CD4-positive, alpha-beta T cell (primary cell): ENCODE results near the gene CEACAM16. TPM values are rescaled to one million over a fixed set of nuclear protein-coding genes. Genes with fewer than 3 reads are reported as not detected.

Experiments used
- ATAC-seq: fragments of 200-7000 bp; cut with Tn5 transposase; one replicate; pipeline ENCODE4 v1.10.0; 2022; ENCODE audit warnings: mild to moderate bottlenecking; ENCODE audit not compliant: poor library complexity
- CTCF ChIA-PET: fragments of 350-600 bp; sonication (Branson Sonifier 250); formaldehyde crosslinking; loops from one replicate; lab custom pipeline; 2021; ENCODE audit warnings: antibody characterized with exemption, inconsistent platforms; lab: Charles Lee
- POLR2A ChIA-PET: fragments of 350-600 bp; sonication (Branson Sonifier 250); formaldehyde crosslinking; loops from one replicate; lab custom pipeline; 2021; ENCODE audit warnings: antibody characterized with exemption, inconsistent platforms; lab: Charles Lee
- DNase-seq, 14 experiments: peaks; one replicate each; pipeline ENCODE4 v3.0.0-alpha.2; 2013 to 2020; ENCODE audit warnings: mixed read lengths in 2 of 14
- H3K27ac ChIP-seq, 2 donors: one replicate each; pipeline versions ENCODE4 v1.5.1 to v1.7.0; 2013; ENCODE audit warnings: low read length in 2 of 2, low read depth in 1 of 2, mild to moderate bottlenecking in 1 of 2
- H3K27me3 ChIP-seq, 2 experiments: 1 replicate in 1 of 2; 2 replicates in 1 of 2; pipeline versions ENCODE4 v1.6.1 to v1.7.0; 2013; ENCODE audit warnings: low read length in 2 of 2, control low read depth in 1 of 2, mild to moderate bottlenecking in 1 of 2, moderate library complexity in 1 of 2; ENCODE audit not compliant: insufficient read depth in 2 of 2, control insufficient read depth in 1 of 2
- H3K36me3 ChIP-seq: one replicate; pipeline ENCODE4 v1.6.1; 2013; ENCODE audit warnings: low read length, control low read depth; ENCODE audit not compliant: insufficient read depth
- H3K4me1 ChIP-seq: one replicate; pipeline ENCODE4 v1.6.1; 2013; ENCODE audit warnings: low read length, control low read depth; ENCODE audit not compliant: insufficient read depth
- H3K4me3 ChIP-seq: one replicate; pipeline ENCODE4 v1.5.1; 2013; ENCODE audit warnings: mild to moderate bottlenecking, low read length, moderate library complexity
- H3K9me3 ChIP-seq, 2 experiments: 1 replicate in 1 of 2; 2 replicates in 1 of 2; pipeline versions ENCODE4 v1.6.1 to v1.7.0; 2013; ENCODE audit warnings: low read length in 2 of 2, mild to moderate bottlenecking in 2 of 2, control low read depth in 1 of 2, moderate library complexity in 1 of 2; ENCODE audit not compliant: control insufficient read depth in 1 of 2, insufficient read depth in 1 of 2
- H3K27ac Mint-ChIP-seq: one replicate; pipeline ENCODE4 v1.8.0; 2020; ENCODE audit warnings: mixed read lengths
- H3K27me3 Mint-ChIP-seq: one replicate; pipeline ENCODE4 v1.8.0; 2021; ENCODE audit warnings: mixed read lengths
- H3K36me3 Mint-ChIP-seq: one replicate; pipeline ENCODE4 v1.8.0; 2021; ENCODE audit warnings: low read depth, mixed read lengths
- H3K4me1 Mint-ChIP-seq: one replicate; pipeline ENCODE4 v1.8.0; 2021; ENCODE audit warnings: low read depth, mixed read lengths
- H3K4me3 Mint-ChIP-seq: one replicate; pipeline ENCODE4 v1.8.0; 2020; ENCODE audit warnings: mild to moderate bottlenecking, mixed read lengths
- H3K9me3 Mint-ChIP-seq: one replicate; pipeline ENCODE4 v1.8.0; 2020; ENCODE audit warnings: mixed read lengths
- CTCF ChIP-seq: fragments of 200-600 bp; IDR thresholded peaks from one replicate; pipeline ENCODE4 v1.8.0; 2022; ENCODE audit warnings: antibody characterized with exemption, mild to moderate bottlenecking
- intact Hi-C, 2 experiments: fragments of 100-400 bp; cut with DNase I in 1 of 2; cut with micrococcal nuclease in 1 of 2; formaldehyde crosslinking; loops; one replicate each; pipeline versions ENCODE4 v1.15.1 to v1.9.0; 2023 to 2025; cut with DNase I, micrococcal nuclease
- total RNA-seq, 174 experiments: library from RNA in 2 of 174; stranded (reverse) in 2 of 174; gene quantifications; one replicate each; pipeline ENCODE4 v1.2.3 and lab custom pipeline; 2021 to 2026

The CEACAM16 gene
- total RNA-seq, 2 experiments from 2014 or later: not detected

GRCh38 chr19:44754750-44755080, 55.8 kb downstream of the CEACAM16 start:
- Histone ChIP-seq H3K9me3 (no peaks in the 10 kb centered on the region), H3K4me1 (peaks cover 90% of the 10 kb centered on the region), H3K36me3 (peaks cover 55% of the 10 kb centered on the region), H3K27ac (peak overlapping the region; percentile 87 to 95), H3K27me3 (no peaks in the 10 kb centered on the region), H3K4me3 (peak overlapping the region; percentile 67)
- TF ChIP-seq CTCF: no peak
- peaks cover 70% of the 10 kb centered on the region for H3K4me1 Mint-ChIP-seq
- POLR2A ChIA-PET: interaction anchor here (0.8 kb wide), 1 partner anchor 16 kb away, joined by 4 read pairs; no protein-coding TSS in a partner anchor
- H3K4me3 Mint-ChIP-seq: peak overlapping the region; percentile 98
- peaks cover 61% of the 10 kb centered on the region for H3K36me3 Mint-ChIP-seq
- CTCF ChIA-PET: interaction anchor here (1.3 to 2.7 kb wide), 3 partner anchors 16 to 31 kb away, joined by 6 to 31 read pairs (median 28); no protein-coding TSS in a partner anchor
- ATAC-seq: no peak
- peak overlapping the region; percentile 99 for H3K27ac Mint-ChIP-seq
- H3K27me3 Mint-ChIP-seq: no peaks in the 10 kb centered on the region
- H3K9me3 Mint-ChIP-seq: no peaks in the 10 kb centered on the region
- intact Hi-C loops: loop anchor here in 1 of 2 experiments (2.0 kb wide), 1 partner anchor 14 kb away; no protein-coding TSS in a partner anchor
- DNase-seq: no peak

GRCh38 chr19:44755219-44755618, 56.3 kb downstream of the CEACAM16 start:
- Histone ChIP-seq H3K9me3 (no peaks in the 10 kb centered on the region), H3K27ac (peak overlapping the region; percentile 87 to 95), H3K36me3 (peaks cover 58% of the 10 kb centered on the region), H3K4me1 (peaks cover 85% of the 10 kb centered on the region), H3K27me3 (no peaks in the 10 kb centered on the region), H3K4me3 (peak overlapping the region; percentile 67)
- H3K36me3 Mint-ChIP-seq: peaks cover 66% of the 10 kb centered on the region
- no peak for ATAC-seq
- intact Hi-C loops: loop anchor here in 1 of 2 experiments (2.0 kb wide), 1 partner anchor 14 kb away; no protein-coding TSS in a partner anchor
- peak overlapping the region; percentile 98 for H3K4me3 Mint-ChIP-seq
- ChIA-PET CTCF (interaction anchor here (0.7 to 1.3 kb wide), 2 partner anchors 31 to 66 kb away, joined by 3 to 6 read pairs; no protein-coding TSS in a partner anchor), POLR2A (interaction anchor here (0.6 kb wide), 1 partner anchor 30 kb away, joined by 3 read pairs; no protein-coding TSS in a partner anchor)
- peak overlapping the region; percentile 99 for H3K27ac Mint-ChIP-seq
- TF ChIP-seq CTCF: no peak
- H3K4me1 Mint-ChIP-seq: peaks cover 70% of the 10 kb centered on the region
- no peak for DNase-seq
- H3K27me3 Mint-ChIP-seq: no peaks in the 10 kb centered on the region
- H3K9me3 Mint-ChIP-seq: no peaks in the 10 kb centered on the region

- Mint-ChIP-seq H3K4me1 (peaks cover 70% of the 10 kb centered on the region), H3K27ac (peak overlapping the region; percentile 99), H3K9me3 (no peaks in the 10 kb centered on the region), H3K4me3 (peak overlapping the region; percentile 66), H3K27me3 (no peaks in the 10 kb centered on the region), H3K36me3 (peaks cover 66% of the 10 kb centered on the region)
- no peak for DNase-seq
- POLR2A ChIA-PET: no interaction called here
- Histone ChIP-seq H3K4me1 (peaks cover 85% of the 10 kb centered on the region), H3K36me3 (peaks cover 55% of the 10 kb centered on the region), H3K27ac (peak overlapping the region; percentile 2 to 46), H3K27me3 (no peaks in the 10 kb centered on the region), H3K9me3 (no peaks in the 10 kb centered on the region), H3K4me3 (no peak overlapping the region)
- no peak for TF ChIP-seq CTCF
- intact Hi-C loops: no loop called here
- ATAC-seq: no peak
- CTCF ChIA-PET: interaction anchor here (1.3 kb wide), 1 partner anchor 32 kb away, joined by 6 read pairs; no protein-coding TSS in a partner anchor
These were observed 57.2 kb downstream of the CEACAM16 start for GRCh38 chr19:44756089-44756562.
